Kasumi-1 (cell line): ENCODE results near the gene DUSP6.
A peak's percentile ranks its signal among the peaks of the same experiment; 100 is the strongest.

Experiments
- DNase-seq, 2 experiments: peaks; one replicate each; lab custom pipeline; 2025; lab: John Stamatoyannopoulos, UW

Gene DUSP6

DNA sequence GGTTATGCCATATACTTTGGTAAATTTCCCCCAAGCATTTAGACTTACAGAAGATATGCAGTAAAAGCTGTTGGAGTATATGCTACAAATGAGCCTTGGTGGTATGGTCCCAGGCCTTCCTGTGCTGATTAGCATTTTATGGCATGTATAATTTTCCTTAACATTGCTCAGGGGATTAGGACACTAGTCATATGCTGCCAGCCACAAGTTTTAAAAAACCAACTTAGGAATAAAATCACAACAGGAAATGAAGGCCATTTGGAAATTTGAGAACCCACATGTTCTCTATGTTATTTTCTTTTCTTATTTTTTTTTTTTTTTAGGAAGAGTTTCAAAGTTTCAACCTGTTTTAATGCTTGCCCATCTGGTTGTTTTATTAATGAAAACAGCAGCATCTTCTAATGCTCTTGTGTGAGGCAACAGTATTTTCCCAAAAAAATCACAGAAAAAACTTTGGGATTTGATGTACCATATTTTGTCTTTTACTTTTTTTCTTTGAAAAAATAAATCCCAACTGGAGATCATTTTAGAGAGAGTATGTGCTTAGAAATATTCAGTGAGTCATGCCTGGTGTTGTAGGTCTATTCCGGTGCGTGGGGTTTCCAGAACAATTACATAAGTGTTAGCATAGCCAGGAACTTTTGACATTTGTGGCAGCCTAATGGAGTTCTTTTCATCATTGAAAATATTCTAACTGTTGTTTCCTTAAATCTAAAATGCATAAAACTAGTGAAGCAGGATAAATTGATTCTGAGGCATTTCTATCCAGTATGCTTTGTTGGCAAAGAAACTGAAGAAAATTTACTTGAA, 21.7 kb upstream of the DUSP6 start:
- no peak for DNase-seq

DNA sequence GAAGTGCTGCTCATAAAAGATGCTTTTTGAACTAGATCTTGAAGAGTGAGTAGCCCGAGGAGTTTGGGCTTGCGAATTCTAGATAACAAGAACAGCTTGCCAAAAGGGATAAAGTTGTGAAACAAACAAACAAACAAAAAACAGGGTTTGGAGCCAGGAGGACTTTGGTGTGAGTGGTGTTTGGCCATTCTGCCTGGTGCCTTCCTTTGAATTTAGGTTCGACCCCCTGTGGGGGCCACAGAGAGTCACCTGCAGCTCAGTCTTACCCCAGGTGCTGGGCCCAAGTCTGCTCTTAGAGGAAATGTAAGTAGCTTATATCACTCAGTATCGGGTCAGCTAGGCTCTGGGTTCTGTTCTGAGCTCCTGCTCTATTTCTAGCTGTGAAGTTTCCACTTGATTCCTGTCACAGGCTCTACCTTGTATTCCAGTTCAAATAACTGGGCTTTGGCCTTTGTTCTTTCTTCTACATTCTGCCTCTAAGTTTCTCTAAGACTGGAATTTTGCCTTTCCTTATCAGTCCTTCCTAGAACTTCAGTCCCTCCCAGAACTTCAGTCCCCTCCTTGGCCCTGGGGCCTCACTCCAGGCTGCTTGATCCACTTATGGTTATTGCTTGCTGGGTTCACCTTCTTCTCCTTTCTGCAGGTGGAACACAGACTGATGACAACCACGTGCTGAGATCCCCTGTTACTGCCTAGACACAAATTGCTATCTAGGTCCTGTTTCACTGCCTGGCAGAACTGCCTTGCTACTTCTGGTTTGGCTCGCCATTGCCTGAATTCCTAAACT, 20.5 kb upstream of the DUSP6 start:
- DNase-seq = no peak

DNA sequence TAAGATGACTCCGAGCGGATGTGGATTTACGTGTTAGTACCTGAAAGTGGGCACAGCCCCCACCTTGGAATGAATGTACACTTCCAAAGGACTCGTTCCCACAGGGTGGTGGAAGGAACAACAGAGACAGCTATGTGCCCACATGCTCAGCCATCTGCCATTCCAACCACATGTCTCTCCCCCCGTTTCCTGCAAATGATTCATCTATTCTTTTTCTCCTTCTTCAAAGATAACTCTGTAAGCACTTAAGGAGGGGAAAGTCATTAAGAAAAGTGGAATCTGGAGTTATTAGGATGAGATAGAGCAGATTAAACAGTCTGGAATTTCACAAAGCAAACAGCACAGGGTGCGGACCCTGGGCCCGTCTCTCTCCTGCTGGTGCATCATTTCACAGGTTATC, 18.5 kb upstream of the DUSP6 start:
- DNase-seq = peak; percentile 42 to 57

DNA sequence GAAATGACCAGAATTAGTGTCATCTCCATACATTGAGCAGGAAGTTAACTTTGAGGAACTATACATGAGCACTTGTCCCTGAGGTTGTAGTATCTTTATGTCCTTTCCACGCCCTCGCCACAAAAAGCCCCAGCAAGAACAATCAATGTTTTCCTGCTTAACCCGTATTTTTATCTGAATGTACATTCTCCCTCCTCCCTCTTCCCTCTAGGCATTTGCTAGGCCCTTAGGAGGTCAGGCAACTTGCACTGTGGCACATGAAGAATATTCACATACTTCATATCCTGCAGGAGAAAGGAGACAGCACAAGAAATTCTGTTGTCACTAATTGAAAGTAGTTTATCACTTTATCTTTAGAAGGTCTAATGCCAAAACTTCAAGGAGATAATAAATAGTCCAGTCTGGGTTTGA, 18.1 kb upstream of the DUSP6 start:
- peak; percentile 37 to 57 for DNase-seq

DNA sequence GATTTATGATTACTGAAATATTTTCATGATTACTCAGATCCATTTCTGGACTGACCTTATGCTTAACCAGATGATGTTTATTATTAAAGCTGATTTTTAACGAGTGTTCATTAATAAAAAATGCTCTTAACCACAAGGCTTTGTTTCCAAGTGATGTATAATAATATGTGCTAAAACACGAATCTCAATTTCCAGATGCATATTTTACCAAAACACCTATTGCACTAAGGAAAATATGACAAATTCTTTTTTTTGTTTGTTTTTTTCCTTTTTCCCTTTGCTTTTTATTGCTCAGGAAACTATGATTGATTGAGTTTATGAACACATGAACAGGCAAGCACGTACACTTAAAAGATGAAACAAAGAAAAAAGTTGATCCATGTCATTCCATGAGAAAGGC, 16.9 kb upstream of the DUSP6 start:
- no peak for DNase-seq

DNA sequence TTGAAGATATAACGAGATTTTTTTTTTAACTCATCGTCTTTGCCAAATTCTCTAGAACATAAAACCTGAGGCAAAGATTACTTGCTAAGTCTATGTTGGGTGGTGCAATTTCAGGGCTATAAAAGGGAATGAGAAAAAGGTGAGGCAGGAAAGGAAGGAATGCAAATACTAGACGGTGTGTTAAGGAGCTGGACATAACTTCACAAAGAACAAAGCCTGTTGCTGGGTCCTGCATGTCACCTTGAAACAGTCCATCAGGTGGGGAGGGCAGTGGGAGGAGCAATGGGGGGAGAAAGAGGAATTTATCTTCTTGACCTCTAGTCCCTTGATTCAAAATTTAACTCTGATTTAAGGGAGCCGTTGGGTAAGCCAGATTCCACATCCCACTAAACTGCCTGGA, 16.1 kb upstream of the DUSP6 start:
- DNase-seq = no peak

DNA sequence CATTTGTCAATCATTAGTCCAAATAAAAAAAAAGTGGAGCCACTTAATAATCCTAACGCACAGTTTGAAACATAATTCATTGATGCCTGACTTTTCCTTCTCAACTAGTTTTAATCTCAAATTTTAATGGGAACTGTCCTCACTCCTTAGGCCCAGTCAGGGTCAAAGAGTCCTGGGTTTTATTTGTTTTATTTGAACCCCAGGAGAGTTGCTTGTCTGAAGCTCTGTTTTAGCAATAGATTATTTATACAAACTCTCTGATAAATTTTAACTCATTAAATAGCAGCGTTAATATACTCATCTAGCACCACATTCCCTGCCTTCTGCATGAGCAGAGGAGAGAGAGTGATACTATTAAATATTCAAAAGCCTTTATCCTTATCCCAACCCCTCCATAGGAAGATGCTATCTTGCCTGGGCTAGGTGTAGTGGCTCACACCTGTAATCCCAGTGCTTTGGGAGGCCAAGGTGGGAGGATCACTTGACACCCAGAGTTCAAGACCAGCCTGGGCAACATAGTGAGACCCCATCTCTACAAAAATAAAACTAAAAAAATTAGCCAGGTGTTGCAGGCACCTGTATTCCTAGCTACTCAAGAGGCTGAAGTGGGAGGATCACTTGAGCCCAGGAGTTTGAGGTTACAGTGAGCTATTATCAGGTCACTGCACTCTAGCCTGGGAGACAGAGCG, 14.5 kb upstream of the DUSP6 start:
- DNase-seq = no peak

DNA sequence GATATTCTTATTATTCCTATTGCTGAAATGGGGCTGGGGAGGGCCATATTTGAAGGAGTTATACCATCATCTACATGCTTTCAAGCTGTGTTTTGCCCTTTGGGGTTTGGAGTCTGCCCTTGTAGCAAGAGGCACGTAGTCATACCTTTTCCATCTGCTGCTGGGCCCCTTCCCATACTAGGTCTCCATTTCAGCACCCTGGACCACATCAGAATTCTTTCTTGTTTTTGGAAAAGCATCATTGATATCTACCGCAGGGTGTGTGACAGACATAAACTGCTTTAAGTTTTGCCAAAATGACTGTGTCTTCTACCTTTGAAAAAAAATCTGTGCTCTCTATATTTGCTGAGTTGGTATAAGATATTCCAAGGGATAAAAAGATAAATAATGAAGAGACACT, 12.3 kb upstream of the DUSP6 start:
- DNase-seq = no peak

DNA sequence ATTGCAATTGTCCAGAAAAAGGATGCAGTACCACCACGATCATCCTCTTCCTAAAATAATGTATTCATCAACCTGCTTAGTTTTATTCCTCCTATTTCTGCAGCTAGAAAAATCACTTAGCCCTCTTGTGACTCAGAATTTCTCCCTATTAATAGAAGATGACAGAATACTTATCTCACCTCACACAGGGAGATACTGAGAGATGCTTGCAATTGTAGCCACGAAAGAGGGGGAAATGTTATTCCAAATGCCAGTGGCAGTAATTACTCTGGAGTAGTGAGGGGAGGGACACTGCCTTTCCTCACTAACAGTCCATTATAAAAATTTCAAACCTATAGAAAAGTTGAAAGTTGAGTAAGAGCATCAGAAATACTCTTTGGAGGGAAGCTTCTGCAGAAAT, 11.8 kb upstream of the DUSP6 start:
- no peak for DNase-seq

DNA sequence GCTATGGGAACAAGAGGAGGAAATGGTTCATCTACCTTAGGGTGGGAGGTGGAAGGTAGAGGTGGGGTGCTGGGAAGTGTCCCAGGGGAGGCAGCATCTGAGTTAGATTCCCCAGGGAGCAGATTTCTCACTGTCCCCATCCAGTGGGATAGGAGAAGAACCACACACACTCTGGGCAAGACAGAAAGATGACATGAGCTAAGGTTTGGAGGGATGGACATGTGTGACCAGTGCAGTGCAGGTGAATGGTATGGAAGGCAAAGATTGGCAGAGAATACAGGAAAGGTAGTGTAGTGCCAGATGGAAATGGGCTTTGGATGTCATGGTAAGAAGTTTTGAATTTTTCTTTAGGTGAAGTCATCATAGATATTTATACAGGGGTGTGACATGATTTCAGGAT, 11.3 kb upstream of the DUSP6 start:
- no peak for DNase-seq

DNA sequence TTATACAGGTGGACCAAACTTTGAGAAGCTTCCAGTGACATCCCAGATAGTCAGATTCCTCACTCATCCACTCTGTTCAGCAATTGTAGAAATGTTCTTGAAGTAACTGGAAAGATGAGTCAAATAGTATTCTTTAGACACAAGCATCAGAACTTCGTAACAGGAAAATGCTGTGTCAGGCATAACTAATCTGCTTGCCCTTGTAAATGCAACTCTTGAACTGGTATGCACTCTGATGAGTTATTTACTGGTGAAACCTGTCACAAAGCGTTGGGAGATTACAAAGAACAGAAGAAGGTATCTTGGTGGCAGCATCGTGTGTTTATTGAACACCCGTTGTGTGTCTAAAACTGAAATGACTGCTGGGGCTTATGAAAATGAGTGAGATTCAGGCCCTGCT, 10.8 kb upstream of the DUSP6 start:
- DNase-seq = no peak

DNA sequence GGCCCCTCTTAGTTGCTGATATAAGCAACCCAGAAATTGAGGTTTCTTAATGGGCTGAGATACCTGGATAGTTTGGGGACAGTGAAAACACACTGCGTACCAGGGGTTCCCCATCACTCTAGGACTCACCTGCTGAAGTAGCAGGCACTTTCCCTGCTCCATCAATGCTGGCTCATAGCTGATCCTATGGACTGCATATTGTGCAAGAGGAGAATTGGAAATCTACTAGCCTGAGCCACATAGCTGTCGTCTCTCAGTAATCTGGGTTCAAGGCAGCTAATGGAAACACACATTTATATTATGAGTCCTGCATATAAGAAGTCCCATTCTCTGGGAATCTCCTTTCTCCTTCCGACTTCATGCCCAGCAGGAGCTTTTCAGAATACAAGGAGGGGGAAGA, 7.3 kb upstream of the DUSP6 start:
- no peak for DNase-seq

DNA sequence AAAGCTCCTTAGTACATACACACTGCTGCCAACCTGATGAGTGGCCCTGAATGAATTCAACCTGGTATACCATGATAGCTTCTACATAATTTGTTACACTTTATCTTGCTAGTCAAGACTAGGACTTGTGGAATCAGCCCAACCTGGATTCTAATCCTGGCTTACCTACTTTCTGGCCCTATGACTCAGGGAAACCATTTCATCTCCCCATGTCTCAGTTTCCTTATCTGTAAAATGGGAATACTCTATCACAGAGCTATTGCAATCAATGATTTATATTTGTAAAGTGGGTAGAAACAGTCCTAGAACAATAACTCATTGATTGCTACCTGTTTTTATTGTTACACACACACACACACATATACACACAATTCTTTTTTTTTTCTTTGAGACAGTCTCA, 6.5 kb upstream of the DUSP6 start:
- DNase-seq = no peak

DNA sequence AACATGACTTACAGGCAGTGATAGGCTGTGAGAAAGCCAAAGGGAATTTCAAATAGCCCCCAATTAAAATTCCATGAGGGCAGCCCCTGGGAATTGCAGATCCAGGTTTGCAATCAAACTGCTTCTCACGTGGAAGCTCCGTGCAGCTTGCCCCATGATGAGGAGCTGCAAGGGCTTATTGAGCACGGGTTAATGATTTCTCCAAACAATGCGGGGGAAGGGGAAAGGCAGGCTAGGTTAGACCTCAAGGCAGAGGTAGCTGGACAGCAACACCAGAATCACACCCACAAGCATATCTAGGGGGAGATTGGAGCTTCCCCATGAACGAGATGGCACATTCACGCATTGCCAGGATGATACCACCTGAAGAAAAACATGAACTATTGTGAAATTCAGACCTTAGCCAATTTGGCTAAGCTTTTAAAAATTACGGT, 5.0 kb upstream of the DUSP6 start:
- DNase-seq = no peak

DNA sequence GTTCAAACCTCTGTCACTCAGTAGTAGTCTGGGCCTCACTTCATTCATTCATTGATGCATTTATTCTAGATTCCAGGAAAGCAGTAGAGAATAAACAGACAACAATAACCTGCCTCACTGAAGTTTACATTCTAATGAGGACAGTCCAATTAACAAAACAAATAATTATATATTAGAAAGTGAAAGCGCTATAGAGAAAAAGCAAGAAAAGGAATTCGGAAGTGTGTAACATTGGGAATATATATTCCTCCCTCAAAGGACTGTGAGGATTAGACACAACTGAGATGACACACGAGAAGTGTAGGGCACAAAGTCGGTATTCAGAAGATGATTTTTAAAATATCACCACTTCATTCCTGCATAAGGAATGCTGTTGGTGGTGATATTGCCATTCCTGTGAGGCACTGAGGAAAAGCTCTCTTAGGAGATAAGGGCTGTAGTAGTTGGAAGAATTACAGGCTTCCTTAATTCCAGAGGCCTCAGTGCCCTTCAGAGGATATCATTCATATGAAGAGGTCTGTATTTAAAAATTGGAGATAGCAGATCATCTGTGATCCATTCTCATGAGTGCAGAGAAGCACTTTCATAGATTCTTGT, 3.9 kb upstream of the DUSP6 start:
- no peak for DNase-seq

DNA sequence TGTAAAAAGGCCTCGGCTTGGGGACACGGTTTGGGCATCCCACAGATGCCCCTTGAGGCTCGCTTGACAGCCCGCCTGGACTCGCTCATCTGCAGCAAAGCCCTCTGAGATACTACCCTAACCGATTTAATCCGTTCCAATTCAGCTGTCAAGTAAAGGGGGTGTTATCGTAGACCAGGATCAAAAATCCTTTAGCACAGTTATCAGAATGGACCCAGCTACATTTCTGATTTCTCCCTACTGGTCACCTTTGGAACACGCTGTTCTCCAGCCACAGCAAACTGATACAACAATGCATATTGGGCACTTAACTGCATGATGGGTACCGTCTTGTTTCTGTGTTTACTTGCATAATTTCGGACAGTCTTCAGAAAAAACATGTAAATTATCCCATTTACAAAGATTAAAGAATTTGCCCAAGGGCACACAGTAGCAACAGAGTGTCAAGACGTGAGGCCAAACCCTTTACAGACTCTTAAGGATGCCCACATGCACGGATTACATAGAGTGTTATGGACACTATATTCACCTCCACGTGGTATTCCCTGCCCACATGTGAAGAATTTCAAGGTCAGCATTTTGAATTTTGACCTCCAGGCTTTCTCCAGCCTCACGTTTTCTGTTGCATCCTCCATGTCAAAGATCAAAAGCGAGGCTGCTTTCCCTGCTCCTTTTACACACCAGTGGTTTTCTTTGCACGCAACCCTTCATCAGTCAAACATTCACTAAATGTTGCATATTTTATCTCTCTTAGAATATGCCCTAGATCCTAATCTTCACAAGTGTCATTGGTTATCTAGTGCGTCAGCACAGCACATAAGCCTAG, 3.2 kb upstream of the DUSP6 start:
- DNase-seq = peak in 1 of 2 experiments; percentile 17

DNA sequence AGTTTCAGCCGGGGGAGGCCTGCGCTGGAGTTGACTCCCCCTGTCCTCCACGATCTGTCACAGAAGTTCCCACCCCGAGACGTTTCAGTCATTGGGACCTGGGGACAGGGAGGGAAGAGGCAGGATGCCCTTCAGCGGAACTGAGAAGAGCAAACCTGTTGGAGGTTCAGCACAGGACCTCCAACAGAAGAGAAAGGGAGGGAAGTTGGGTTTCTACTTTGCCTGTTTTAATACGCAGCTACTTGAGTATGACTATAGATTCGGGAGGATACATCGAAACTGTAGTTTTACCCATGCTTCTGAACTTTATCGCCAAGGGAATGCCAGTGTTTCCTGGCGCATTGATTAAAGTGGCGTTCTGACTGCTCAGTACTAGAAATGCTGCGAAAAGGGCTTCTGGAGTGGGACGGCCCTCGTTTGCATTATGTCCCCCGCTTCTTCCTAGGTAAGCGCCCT, 2.3 kb upstream of the DUSP6 start:
- peak; percentile 80 to 83 for DNase-seq

DNA sequence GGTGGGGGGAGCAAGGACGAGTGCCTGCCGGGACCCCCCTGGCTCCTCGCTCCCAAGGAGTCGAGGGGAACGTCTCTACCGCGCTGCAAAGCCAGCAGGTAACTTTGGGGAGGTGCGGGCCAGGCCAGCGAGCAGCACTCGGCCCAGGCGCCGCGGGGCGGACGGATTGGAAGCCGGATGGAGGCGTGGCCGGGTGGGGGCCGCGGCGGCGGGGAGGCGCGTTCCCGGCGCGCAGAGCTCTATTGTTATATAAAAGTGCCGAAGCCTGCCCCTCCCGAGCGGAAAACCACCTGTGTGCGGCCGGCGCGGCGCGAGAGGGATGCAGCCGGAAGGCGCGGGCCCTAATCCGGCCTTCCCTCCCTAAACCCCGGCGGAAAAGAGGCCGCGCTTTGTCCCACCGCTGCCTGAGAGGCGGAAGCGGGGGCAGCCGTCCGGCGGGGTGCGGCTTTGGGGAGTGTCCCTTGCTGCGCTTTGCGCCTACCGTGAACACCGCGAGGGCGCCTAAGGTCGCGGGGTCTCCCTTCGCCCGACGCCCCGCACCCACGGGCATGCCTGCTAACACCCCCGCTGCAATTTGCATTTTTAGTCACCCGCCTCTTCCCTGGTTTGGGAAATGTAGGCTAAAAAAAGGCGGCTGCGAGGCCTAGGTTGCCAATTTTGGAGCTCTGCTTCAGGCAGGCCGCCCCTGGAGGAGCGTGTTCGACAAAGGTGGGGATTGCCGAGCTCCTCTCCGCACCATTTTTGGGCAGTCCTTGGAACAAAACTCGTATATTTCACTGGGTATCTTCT, 1.7 kb upstream of the DUSP6 start:
- DNase-seq = peak; percentile 80 to 88

DNA sequence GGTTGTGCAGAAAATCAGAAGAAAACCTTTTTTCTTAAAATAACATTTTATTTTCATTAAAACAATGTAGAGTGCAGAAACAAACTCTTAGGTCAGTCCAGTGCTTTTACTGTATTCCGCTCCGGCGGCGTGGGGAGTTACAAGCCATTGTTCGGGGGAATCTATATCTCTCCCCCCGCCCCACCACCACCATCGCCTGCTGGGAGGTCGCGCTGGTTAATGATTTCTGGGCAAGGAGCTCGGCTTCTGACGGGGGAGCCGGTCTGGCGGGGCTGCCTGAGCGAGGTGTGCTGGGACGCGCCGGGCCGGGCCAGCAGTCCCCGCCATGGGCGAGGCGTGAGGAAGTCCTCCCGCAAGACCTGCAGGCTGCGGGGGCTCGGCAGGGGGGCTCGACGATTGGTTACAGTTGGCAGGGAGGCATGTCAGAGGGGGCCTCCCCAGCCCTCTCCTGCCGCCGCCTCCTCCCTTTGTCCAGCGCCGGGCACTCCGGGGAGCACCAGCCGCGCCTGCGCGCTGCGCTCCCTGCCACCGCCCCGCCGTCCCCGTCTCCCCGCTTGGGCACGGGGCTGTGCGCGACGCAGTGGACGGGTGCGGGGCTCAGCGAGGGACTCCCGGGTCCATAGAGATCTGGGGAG, 1.0 kb upstream of the DUSP6 start:
- DNase-seq = peak; percentile 43 to 61

DNA sequence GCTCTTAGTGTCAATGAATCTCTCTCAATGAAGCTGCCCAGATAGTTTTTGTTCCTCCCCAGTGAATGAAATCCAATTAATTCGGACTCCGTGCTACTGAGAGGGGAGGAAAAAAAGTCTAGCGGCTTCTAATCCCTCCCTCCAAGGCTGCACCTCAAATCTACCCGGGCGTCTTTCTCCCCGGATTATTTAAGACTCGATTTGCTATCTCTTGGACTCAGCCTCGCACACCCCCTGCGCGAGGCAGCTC, 134 bp downstream of the DUSP6 start:
- no peak for DNase-seq
